ENCODE measurements around the gene UXS1. TPM values are rescaled to one million over a fixed set of nuclear protein-coding genes. Genes with fewer than 3 reads are reported as not detected.

Gene UXS1
- total RNA-seq, 1 experiment from 2014 or later = 46.3 TPM

DNA sequence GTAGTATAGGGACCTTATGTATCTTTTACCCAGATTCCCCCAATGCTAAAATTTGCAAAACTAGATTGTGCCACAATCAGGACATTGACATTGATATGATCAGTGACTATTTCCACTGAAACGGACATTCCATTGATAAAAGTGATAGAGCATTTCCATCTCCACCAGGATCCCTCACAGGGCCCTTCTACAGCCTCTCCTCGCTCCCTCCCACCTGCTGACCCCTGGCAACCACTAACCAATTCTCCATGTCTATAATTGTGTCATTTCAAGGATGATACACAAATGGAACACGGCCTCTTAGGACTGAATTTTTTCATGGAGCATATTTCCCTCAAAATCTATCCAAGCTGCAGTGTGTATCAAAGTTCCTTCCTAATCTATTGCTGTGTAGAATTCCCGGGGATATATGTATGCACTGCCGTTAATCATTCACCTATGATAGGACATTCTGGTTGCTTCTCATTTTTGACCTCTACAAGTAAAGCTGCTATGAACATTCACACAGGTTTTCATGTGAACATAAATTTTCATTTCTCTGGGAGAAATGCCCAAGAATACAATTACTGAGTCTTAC is 67.3 kb downstream of the UXS1 start:
- Mint-ChIP-seq H3K4me3 (no peak overlapping the region), H3K27ac (no peak overlapping the region), H3K9me3 (no peaks in the 10 kb centered on the region), H3K36me3 (ENCODE audit: insufficient read depth in 1 of 3, low read depth in 3 of 3) (peaks cover 16 to 56% (median 46%) of the 10 kb centered on the region in 3 experiments; a peak in 6 of 7 replicates), H3K27me3 (ENCODE audit: low read depth) (no peaks in the 10 kb centered on the region), H3K4me1 (peaks cover 11 to 13% of the 10 kb centered on the region in 2 experiments)
- H4K5ac ChIP-seq (ENCODE audit: insufficient read length, low read depth, low read length) = no peak overlapping the region
- H2BK120ac ChIP-seq (ENCODE audit: low read depth, low read length, poor library complexity, severe bottlenecking) = no peak overlapping the region
- H3K9ac ChIP-seq (ENCODE audit: extremely low read depth, insufficient read length, low read length) = no peak overlapping the region
- H2AK5ac ChIP-seq (ENCODE audit: insufficient read length, low read length) = no peak overlapping the region
- H3K79me2 ChIP-seq (ENCODE audit: insufficient read depth, low read length) = no peaks in the 10 kb centered on the region; the same call in 1 of the 2 replicates
- no peaks in the 10 kb centered on the region for H4K20me1 ChIP-seq (ENCODE audit: control insufficient read depth, insufficient read depth, insufficient read length)
- H2AFZ ChIP-seq (ENCODE audit: low read length) = no peak overlapping the region
- DNase-seq = no peak
- no peak overlapping the region for H3K4me2 ChIP-seq (ENCODE audit: insufficient read depth, insufficient read length, low read length)
- peaks cover 6% of the 10 kb centered on the region for H3K79me1 ChIP-seq (ENCODE audit: insufficient read depth, low read depth, low read length, poor library complexity, severe bottlenecking)
- no peak overlapping the region for H2BK5ac ChIP-seq (ENCODE audit: insufficient read length, low read length)
- peaks cover 4% of the 10 kb centered on the region for H3K4me1 ChIP-seq (ENCODE audit: insufficient read depth, low read length)
- no peak overlapping the region for H2BK20ac ChIP-seq (ENCODE audit: low read depth, low read length, poor library complexity, severe bottlenecking)
- H3K18ac ChIP-seq (ENCODE audit: insufficient read length, low read depth, low read length) = no peak overlapping the region
- H2BK12ac ChIP-seq (ENCODE audit: insufficient read length, low read depth, low read length) = no peak overlapping the region
- TF ChIP-seq, protein P1, sequence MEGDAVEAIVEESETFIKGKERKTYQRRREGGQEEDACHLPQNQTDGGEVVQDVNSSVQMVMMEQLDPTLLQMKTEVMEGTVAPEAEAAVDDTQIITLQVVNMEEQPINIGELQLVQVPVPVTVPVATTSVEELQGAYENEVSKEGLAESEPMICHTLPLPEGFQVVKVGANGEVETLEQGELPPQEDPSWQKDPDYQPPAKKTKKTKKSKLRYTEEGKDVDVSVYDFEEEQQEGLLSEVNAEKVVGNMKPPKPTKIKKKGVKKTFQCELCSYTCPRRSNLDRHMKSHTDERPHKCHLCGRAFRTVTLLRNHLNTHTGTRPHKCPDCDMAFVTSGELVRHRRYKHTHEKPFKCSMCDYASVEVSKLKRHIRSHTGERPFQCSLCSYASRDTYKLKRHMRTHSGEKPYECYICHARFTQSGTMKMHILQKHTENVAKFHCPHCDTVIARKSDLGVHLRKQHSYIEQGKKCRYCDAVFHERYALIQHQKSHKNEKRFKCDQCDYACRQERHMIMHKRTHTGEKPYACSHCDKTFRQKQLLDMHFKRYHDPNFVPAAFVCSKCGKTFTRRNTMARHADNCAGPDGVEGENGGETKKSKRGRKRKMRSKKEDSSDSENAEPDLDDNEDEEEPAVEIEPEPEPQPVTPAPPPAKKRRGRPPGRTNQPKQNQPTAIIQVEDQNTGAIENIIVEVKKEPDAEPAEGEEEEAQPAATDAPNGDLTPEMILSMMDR (conservative IDR thresholded peaks at IDR 0.05) = no peak
- H3K27ac ChIP-seq (ENCODE audit: insufficient read length, low read depth, low read length) = no peak overlapping the region
- no peak overlapping the region for H3K4ac ChIP-seq (ENCODE audit: low read depth, low read length)
- no peaks in the 10 kb centered on the region for H3K27me3 ChIP-seq (ENCODE audit: insufficient read depth, low read length)
- no peak overlapping the region for H3K56ac ChIP-seq (ENCODE audit: insufficient read length, low read depth, low read length)
- peaks cover 2% of the 10 kb centered on the region for H3K23me2 ChIP-seq (ENCODE audit: insufficient read length, low read depth, low read length, poor library complexity, severe bottlenecking)
- H3T11ph ChIP-seq (ENCODE audit: low read length) = no peak overlapping the region
- H3K14ac ChIP-seq (ENCODE audit: insufficient read depth, low read length) = no peak overlapping the region
- H2BK15ac ChIP-seq (ENCODE audit: low read depth, low read length) = no peak overlapping the region
- H3K9me3 ChIP-seq (ENCODE audit: control insufficient read depth, low read depth, low read length) = no peaks in the 10 kb centered on the region
- H4K91ac ChIP-seq (ENCODE audit: insufficient read length, low read depth, low read length) = no peak overlapping the region
- WGBS (ENCODE audit: extremely low coverage, insufficient read length, low lambda C conversion rate) = no CpG with 5 or more reads among the region's 5 CpGs
- no peak overlapping the region for H3K23ac ChIP-seq (ENCODE audit: insufficient read length, low read depth, low read length)
- H4K8ac ChIP-seq (replicated peaks; ENCODE audit: insufficient read length, low read depth, low read length) = no peak overlapping the region
